Esophagus squamous epithelium (tissue), 5 donors: ENCODE measurements around the gene SLC20A1. TPM values are rescaled to one million over a fixed set of nuclear protein-coding genes. Genes with fewer than 3 reads are reported as not detected.

Source experiments
- DNase-seq: peaks from one replicate; lab custom pipeline; 2025; lab: John Stamatoyannopoulos, UW
- H3K27ac ChIP-seq, 4 donors: fragments of 200-600 bp; sonication (generic); one replicate each; pipeline ENCODE4 v1.5.1; 2016 to 2019; ENCODE audit warnings: mild to moderate bottlenecking in 1 of 4
- H3K27me3 ChIP-seq, 4 donors: fragments of 200-600 bp; sonication (generic); 1 replicate in 3 of 4; 2 replicates in 1 of 4; pipeline versions ENCODE4 v1.5.1 to v1.6.0; 2017 to 2021; ENCODE audit warnings: antibody characterized with exemption in 1 of 4
- H3K36me3 ChIP-seq, 3 donors: fragments of 200-600 bp; sonication (generic); one replicate each; pipeline ENCODE4 v1.5.1; 2016 to 2019
- H3K4me1 ChIP-seq, 3 donors: fragments of 200-600 bp; sonication (generic); one replicate each; pipeline ENCODE4 v1.5.1; 2017 to 2019
- H3K4me3 ChIP-seq, 4 donors: fragments of 200-600 bp; sonication (generic); 1 replicate in 3 of 4; 2 replicates in 1 of 4; pipeline ENCODE4 v1.5.1; 2016 to 2019; ENCODE audit warnings: mild to moderate bottlenecking in 2 of 4, moderate library complexity in 1 of 4
- H3K9me3 ChIP-seq, 3 donors: fragments of 200-600 bp; sonication (generic); one replicate each; pipeline ENCODE4 v1.5.1; 2016 to 2019
- CTCF ChIP-seq, 6 experiments: fragments of 450-650 bp in 4 of 6; fragments of 200-600 bp in 2 of 6; sonication (generic) in 2 of 6; IDR thresholded peaks; one replicate each; pipeline ENCODE4 v1.5.1; 2016 to 2019; ENCODE audit warnings: antibody characterized with exemption in 6 of 6, mild to moderate bottlenecking in 4 of 6, moderate library complexity in 4 of 6
- POLR2A ChIP-seq, 4 donors: fragments of 450-650 bp; IDR thresholded peaks; one replicate each; pipeline ENCODE4 v1.6.1; 2017; ENCODE audit warnings: antibody characterized with exemption in 4 of 4, mild to moderate bottlenecking in 4 of 4, moderate library complexity in 3 of 4
- WGBS, 2 donors: methylation state at CpG; one replicate each; pipeline ENCODE4 v1.1.5; 2018; 5-methylcytosine and 5-hydroxymethylcytosine counted together
- intact Hi-C: fragments of 100-400 bp; cut with DNase I; formaldehyde crosslinking; loops from one replicate; pipeline ENCODE4 v1.15.0; 2022
- total RNA-seq, 4 donors: library from RNA; depleted of rRNA; stranded (reverse); fragments of >200 nt; gene quantifications; one replicate each; pipeline ENCODE4 v1.1.0, GENCODE V29; 2016
- donor health status: DM: yes; HTN: yes; CAD: no.

SLC20A1 gene
- total RNA-seq, 4 donors from 2014 or later, result 9.4 to 26.9 (median 21.5) TPM

GRCh38 chr2:112618383-112618782 lies 27.4 kb upstream of the SLC20A1 start:
- intact Hi-C loops, result no loop called here
- H3K27ac ChIP-seq, result no peak overlapping the region
- DNase-seq, result no peak
- no peaks in the 10 kb centered on the region for H3K9me3 ChIP-seq
- no peaks in the 10 kb centered on the region for H3K36me3 ChIP-seq
- H3K27me3 ChIP-seq, result no peaks in the 10 kb centered on the region
- peaks cover 3 to 11% (median 5%) of the 10 kb centered on the region in 3 donors for H3K4me1 ChIP-seq
- no peak overlapping the region for H3K4me3 ChIP-seq
- 83 to 87% methylated on average over 5 to 6 of the region's 6 CpGs for WGBS, 2 donors
- TF ChIP-seq POLR2A (IDR thresholded peaks at IDR 0.05) (no peak), CTCF (IDR thresholded peaks at IDR 0.05) (no peak)

GRCh38 chr2:112621790-112622527 lies 23.8 kb upstream of the SLC20A1 start:
- no peaks in the 10 kb centered on the region for H3K27me3 ChIP-seq
- H3K4me3 ChIP-seq, result peak overlapping the region in 1 of 4 donors; percentile 21
- intact Hi-C loops, result no loop called here
- no peak for TF ChIP-seq CTCF (IDR thresholded peaks at IDR 0.05)
- TF ChIP-seq POLR2A (IDR thresholded peaks at IDR 0.05), result no peak
- peaks cover 11 to 43% (median 31%) of the 10 kb centered on the region in 3 donors for H3K4me1 ChIP-seq
- no peak for DNase-seq
- 73 to 80% methylated on average over 18 to 20 of the region's 22 CpGs for WGBS, 2 donors
- no peaks in the 10 kb centered on the region for H3K36me3 ChIP-seq
- no peaks in the 10 kb centered on the region for H3K9me3 ChIP-seq
- peak overlapping the region in 3 of 4 donors; percentile 43 to 67 (median 46) for H3K27ac ChIP-seq

GRCh38 chr2:112622528-112622849 lies 23.2 kb upstream of the SLC20A1 start:
- WGBS, 2 donors, result 25% methylated on average over 3 of the region's 3 CpGs
- no peaks in the 10 kb centered on the region for H3K36me3 ChIP-seq
- H3K4me1 ChIP-seq, result peaks cover 17 to 48% (median 35%) of the 10 kb centered on the region in 3 donors
- no peak overlapping the region for H3K4me3 ChIP-seq
- no peaks in the 10 kb centered on the region for H3K27me3 ChIP-seq
- TF ChIP-seq CTCF (IDR thresholded peaks at IDR 0.05) (no peak), POLR2A (IDR thresholded peaks at IDR 0.05) (no peak)
- intact Hi-C loops, result no loop called here
- peak overlapping the region in 3 of 4 donors; percentile 43 to 67 (median 46) for H3K27ac ChIP-seq
- no peak for DNase-seq
- no peaks in the 10 kb centered on the region for H3K9me3 ChIP-seq

GRCh38 chr2:112623913-112624777 lies 21.6 kb upstream of the SLC20A1 start:
- 56 to 59% methylated on average over 10 to 11 of the region's 11 CpGs for WGBS, 2 donors
- Histone ChIP-seq H3K4me3 (no peak overlapping the region), H3K27ac (peak overlapping the region; percentile 62 to 80 (median 67)), H3K36me3 (no peaks in the 10 kb centered on the region), H3K9me3 (no peaks in the 10 kb centered on the region), H3K4me1 (peaks cover 20 to 55% (median 41%) of the 10 kb centered on the region in 3 donors), H3K27me3 (no peaks in the 10 kb centered on the region)
- intact Hi-C loops, result no loop called here
- TF ChIP-seq CTCF (IDR thresholded peaks at IDR 0.05) (no peak), POLR2A (IDR thresholded peaks at IDR 0.05) (peak in 1 of 4 donors; percentile 10)
- no peak for DNase-seq
